Liver (tissue), 9 donors: ENCODE measurements around the gene MACROD1. TPM values are rescaled to one million over a fixed set of nuclear protein-coding genes. Genes with fewer than 3 reads are reported as not detected.

ENCODE experiments used
- DNase-seq: peaks from one replicate; pipeline ENCODE4 v3.0.0-alpha.2; 2017; ENCODE audit warnings: low spot score
- H3K27ac ChIP-seq, 2 donors: one replicate each; pipeline ENCODE4 v1.7.0; 2013; ENCODE audit warnings: inconsistent platforms in 2 of 2, low read length in 2 of 2, control low read depth in 1 of 2, low read depth in 1 of 2, mild to moderate bottlenecking in 1 of 2
- H3K27me3 ChIP-seq, 4 donors: one replicate each; pipeline versions ENCODE4 v1.6.1 to v1.7.0; 2013; ENCODE audit warnings: low read length in 3 of 4, inconsistent platforms in 1 of 4, mild to moderate bottlenecking in 1 of 4, moderate library complexity in 1 of 4; ENCODE audit not compliant: control insufficient read depth in 4 of 4, insufficient read depth in 4 of 4
- H3K36me3 ChIP-seq, 4 donors: one replicate each; pipeline versions ENCODE4 v1.6.1 to v1.7.0; 2013; ENCODE audit warnings: low read length in 3 of 4, mild to moderate bottlenecking in 3 of 4, low read depth in 1 of 4, moderate library complexity in 1 of 4; ENCODE audit not compliant: control insufficient read depth in 4 of 4, insufficient read depth in 3 of 4
- H3K4me1 ChIP-seq, 4 donors: one replicate each; pipeline versions ENCODE4 v1.6.1 to v1.7.0; 2013; ENCODE audit warnings: low read length in 3 of 4, mild to moderate bottlenecking in 3 of 4, moderate library complexity in 1 of 4; ENCODE audit not compliant: control insufficient read depth in 4 of 4, insufficient read depth in 4 of 4
- H3K4me3 ChIP-seq, 3 donors: one replicate each; pipeline versions ENCODE4 v1.6.1 to v1.7.0; 2013; ENCODE audit warnings: low read length in 3 of 3, control low read depth in 1 of 3, low read depth in 1 of 3, mild to moderate bottlenecking in 1 of 3
- H3K9ac ChIP-seq, 2 donors: one replicate each; pipeline ENCODE4 v1.7.0; 2013; ENCODE audit warnings: low read length in 2 of 2, mild to moderate bottlenecking in 2 of 2, moderate library complexity in 2 of 2, control low read depth in 1 of 2, low read depth in 1 of 2
- H3K9me3 ChIP-seq, 4 donors: one replicate each; pipeline versions ENCODE4 v1.6.1 to v1.7.0; 2013; ENCODE audit warnings: low read length in 3 of 4; ENCODE audit not compliant: control insufficient read depth in 4 of 4
- FOXA2 ChIP-seq: IDR thresholded peaks from 2 replicates; pipeline ENCODE4 v1.6.1; 2016; ENCODE audit warnings: antibody characterized with exemption
- GABPA ChIP-seq, 2 donors: IDR thresholded peaks in 1 of 2; conservative IDR thresholded peaks in 1 of 2; 2 replicates each; pipeline ENCODE4 v1.6.1; 2016; ENCODE audit warnings: antibody characterized with exemption in 2 of 2, mild to moderate bottlenecking in 1 of 2, moderate library complexity in 1 of 2
- HNF4A ChIP-seq, 2 donors: conservative IDR thresholded peaks; 2 replicates each; pipeline ENCODE4 v1.6.1; 2016; ENCODE audit warnings: antibody characterized with exemption in 2 of 2, mild to moderate bottlenecking in 2 of 2
- HNF4G ChIP-seq: IDR thresholded peaks from 2 replicates; pipeline ENCODE4 v1.6.1; 2016; ENCODE audit warnings: antibody characterized with exemption
- JUND ChIP-seq, 2 donors: IDR thresholded peaks; 2 replicates each; pipeline ENCODE4 v1.6.1; 2016; ENCODE audit warnings: antibody characterized with exemption in 2 of 2
- NR2F2 ChIP-seq: IDR thresholded peaks from 2 replicates; pipeline ENCODE4 v1.6.1; 2016; ENCODE audit warnings: antibody characterized with exemption
- RXRA ChIP-seq, 2 donors: IDR thresholded peaks; 2 replicates each; pipeline ENCODE4 v1.6.1; 2017 to 2018; ENCODE audit warnings: antibody characterized with exemption in 2 of 2, mild to moderate bottlenecking in 1 of 2
- SP1 ChIP-seq: IDR thresholded peaks from 2 replicates; pipeline ENCODE4 v1.6.1; 2018; ENCODE audit warnings: antibody characterized with exemption, mild to moderate bottlenecking
- TAF1 ChIP-seq: conservative IDR thresholded peaks from 2 replicates; pipeline ENCODE4 v1.6.1; 2016; ENCODE audit warnings: antibody characterized with exemption, mild to moderate bottlenecking
- YY1 ChIP-seq: IDR thresholded peaks from 2 replicates; pipeline ENCODE4 v1.6.1; 2016; ENCODE audit warnings: antibody characterized with exemption, mild to moderate bottlenecking
- WGBS: extraction: QIAGEN DNeasy Blood & Tissue Kit; methylation state at CpG from one replicate; pipeline ENCODE4 v1.1.7; 2013; 5-methylcytosine and 5-hydroxymethylcytosine counted together
- polyA plus RNA-seq, 2 donors: library from polyadenylated mRNA; stranded (reverse) in 1 of 2; unstranded in 1 of 2; fragments of 200-250 nt in 1 of 2; fragments of >200 nt in 1 of 2; fragmentation: Nextera tagmentation in 1 of 2; extraction: Ambion mirVana in 1 of 2; gene quantifications; one replicate each; pipeline versions ENCODE4 v1.2.1 to v1.2.3, GENCODE V29; 2013 to 2015
- total RNA-seq, 2 donors: library from RNA; depleted of rRNA; stranded (reverse); fragments of >200 nt; gene quantifications; one replicate each; pipeline ENCODE4 v1.2.3, GENCODE V29; 2014
- TF ChIP-seq, protein P1 (sequence below): fragments of 150-350 bp; IDR thresholded peaks from 2 replicates; pipeline ENCODE4 v1.5.1; 2017; ENCODE audit warnings: improper control_type of control experiment, low read depth, low read length; ENCODE audit not compliant: missing input control
- TF ChIP-seq, protein P2 (sequence below): IDR thresholded peaks from 2 replicates; pipeline ENCODE4 v1.6.1; 2016; ENCODE audit warnings: antibody characterized with exemption, mild to moderate bottlenecking
- TF ChIP-seq, protein P3 (sequence below): IDR thresholded peaks from 2 replicates; pipeline ENCODE4 v1.6.1; 2016; ENCODE audit warnings: antibody characterized with exemption
- TF ChIP-seq, protein P4 (sequence below): IDR thresholded peaks from 2 replicates; pipeline ENCODE4 v1.6.1; 2016; ENCODE audit warnings: antibody characterized with exemption
- TF ChIP-seq, protein P5 (sequence below): IDR thresholded peaks from 2 replicates; pipeline ENCODE4 v1.6.1; 2016; ENCODE audit warnings: antibody characterized with exemption
- donor health status: healthy.
- donor health status: healthy.
- donor health status: healthy.
- donor health status: healthy.
- donor health status: healthy.

The MACROD1 gene
- total and polyA plus RNA-seq, 4 donors: 8.9 to 25.9 (median 13.1) TPM

DNA sequence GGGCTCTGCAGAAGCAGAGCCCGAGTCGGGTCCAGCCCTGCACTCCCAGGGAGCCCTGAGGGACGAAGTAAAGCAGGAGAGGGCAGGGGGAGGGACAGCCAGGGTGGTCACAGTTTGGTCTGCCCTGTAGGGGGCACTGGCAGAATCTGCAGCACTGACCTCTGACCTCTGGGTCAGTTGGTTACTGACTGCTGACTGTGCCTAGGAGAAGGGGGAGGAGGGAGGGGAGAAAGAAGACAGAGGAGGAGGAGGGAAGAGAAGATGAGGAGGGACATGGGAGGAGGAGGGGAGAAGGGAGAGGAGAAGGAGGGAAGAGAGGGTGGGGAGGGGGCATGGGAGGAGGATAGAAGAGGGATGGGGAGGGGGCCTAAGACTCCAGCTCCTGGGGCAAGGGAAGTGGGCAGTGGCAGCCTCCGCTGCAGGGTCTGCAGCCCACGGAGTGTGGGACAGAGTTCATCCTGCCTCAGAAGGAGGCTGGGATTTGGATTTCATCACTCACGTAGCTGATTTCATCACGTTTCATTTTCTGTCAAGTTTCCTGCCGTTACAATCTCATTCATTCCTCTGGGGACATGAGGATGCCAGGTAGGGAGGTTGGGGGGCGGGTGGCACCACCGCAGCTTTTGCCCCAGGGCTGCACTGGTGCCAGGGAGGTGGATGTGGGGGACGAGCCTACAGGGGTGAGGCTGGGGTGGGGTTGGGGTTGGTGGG is 75.0 kb downstream of the MACROD1 start:
- WGBS: 51% methylated on average over 11 of the region's 11 CpGs
- TF ChIP-seq SP1 (no peak), NR2F2 (no peak), GABPA (IDR thresholded peaks at IDR 0.05 in 1 of 2, conservative IDR thresholded peaks at IDR 0.05 in 1 of 2) (no peak), RXRA (IDR thresholded peaks at IDR 0.05) (no peak), FOXA2 (no peak), YY1 (no peak), HNF4G (no peak), JUND (IDR thresholded peaks at IDR 0.05) (no peak)
- TF ChIP-seq, protein P1, sequence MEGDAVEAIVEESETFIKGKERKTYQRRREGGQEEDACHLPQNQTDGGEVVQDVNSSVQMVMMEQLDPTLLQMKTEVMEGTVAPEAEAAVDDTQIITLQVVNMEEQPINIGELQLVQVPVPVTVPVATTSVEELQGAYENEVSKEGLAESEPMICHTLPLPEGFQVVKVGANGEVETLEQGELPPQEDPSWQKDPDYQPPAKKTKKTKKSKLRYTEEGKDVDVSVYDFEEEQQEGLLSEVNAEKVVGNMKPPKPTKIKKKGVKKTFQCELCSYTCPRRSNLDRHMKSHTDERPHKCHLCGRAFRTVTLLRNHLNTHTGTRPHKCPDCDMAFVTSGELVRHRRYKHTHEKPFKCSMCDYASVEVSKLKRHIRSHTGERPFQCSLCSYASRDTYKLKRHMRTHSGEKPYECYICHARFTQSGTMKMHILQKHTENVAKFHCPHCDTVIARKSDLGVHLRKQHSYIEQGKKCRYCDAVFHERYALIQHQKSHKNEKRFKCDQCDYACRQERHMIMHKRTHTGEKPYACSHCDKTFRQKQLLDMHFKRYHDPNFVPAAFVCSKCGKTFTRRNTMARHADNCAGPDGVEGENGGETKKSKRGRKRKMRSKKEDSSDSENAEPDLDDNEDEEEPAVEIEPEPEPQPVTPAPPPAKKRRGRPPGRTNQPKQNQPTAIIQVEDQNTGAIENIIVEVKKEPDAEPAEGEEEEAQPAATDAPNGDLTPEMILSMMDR: no peak
- Histone ChIP-seq H3K4me1 (peaks cover 6 to 40% (median 26%) of the 10 kb centered on the region in 4 donors), H3K4me3 (no peak overlapping the region), H3K27me3 (no peaks in the 10 kb centered on the region), H3K27ac (no peak overlapping the region), H3K36me3 (no peaks in the 10 kb centered on the region), H3K9ac (no peak overlapping the region), H3K9me3 (no peaks in the 10 kb centered on the region)
- DNase-seq: no peak

DNA sequence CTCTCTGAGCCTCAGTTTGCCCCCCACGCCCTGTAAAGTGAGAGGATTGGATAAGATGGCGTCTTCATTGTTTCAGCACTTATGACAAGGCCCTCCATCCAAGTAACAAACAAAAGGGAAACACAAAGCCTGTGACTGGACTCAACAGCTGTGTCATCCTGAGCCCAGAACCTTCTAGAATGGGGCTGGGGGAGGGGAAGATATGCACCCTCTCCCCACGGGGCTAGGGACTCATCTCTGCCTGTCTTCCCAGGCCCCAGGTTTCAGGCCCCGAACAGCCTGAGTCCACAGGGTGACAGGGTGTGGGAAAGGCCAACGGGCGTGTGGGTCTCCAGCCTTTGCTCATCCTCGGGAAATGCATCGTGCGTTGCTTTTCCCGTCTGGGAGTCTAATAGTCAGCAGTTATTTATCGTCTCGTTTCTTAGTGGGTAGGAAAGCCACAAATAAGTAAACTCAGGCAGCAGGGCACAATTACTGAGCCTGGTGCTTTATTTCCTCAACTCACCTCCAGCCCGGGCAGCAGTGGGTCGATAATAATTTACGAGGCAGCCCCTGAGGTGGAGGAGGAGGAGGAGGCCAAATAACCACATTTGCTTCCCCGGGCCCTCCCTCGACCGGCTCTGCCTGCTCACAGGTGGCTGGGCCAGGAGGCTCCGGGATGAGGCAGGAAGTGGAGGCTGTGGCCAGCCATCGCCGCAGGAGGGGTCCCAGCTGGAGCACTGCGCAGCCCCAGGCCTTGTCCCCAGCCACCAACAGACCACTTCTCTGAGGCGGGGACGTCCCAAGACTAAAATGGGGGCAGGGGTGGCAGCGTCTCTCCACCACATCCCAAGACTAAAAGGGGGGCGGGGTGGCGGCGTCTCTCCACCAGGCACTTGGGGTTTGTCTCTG is 75.8 kb downstream of the MACROD1 start:
- Histone ChIP-seq H3K9ac (no peak overlapping the region), H3K4me3 (no peak overlapping the region), H3K27ac (no peak overlapping the region), H3K4me1 (peaks cover 11 to 45% (median 27%) of the 10 kb centered on the region in 4 donors), H3K9me3 (no peaks in the 10 kb centered on the region), H3K27me3 (no peaks in the 10 kb centered on the region), H3K36me3 (no peaks in the 10 kb centered on the region)
- TF ChIP-seq HNF4A (conservative IDR thresholded peaks at IDR 0.05): no peak
- TF ChIP-seq, protein P1: no peak
- TF ChIP-seq GABPA (IDR thresholded peaks at IDR 0.05 in 1 of 2, conservative IDR thresholded peaks at IDR 0.05 in 1 of 2): no peak
- TF ChIP-seq, protein P2, sequence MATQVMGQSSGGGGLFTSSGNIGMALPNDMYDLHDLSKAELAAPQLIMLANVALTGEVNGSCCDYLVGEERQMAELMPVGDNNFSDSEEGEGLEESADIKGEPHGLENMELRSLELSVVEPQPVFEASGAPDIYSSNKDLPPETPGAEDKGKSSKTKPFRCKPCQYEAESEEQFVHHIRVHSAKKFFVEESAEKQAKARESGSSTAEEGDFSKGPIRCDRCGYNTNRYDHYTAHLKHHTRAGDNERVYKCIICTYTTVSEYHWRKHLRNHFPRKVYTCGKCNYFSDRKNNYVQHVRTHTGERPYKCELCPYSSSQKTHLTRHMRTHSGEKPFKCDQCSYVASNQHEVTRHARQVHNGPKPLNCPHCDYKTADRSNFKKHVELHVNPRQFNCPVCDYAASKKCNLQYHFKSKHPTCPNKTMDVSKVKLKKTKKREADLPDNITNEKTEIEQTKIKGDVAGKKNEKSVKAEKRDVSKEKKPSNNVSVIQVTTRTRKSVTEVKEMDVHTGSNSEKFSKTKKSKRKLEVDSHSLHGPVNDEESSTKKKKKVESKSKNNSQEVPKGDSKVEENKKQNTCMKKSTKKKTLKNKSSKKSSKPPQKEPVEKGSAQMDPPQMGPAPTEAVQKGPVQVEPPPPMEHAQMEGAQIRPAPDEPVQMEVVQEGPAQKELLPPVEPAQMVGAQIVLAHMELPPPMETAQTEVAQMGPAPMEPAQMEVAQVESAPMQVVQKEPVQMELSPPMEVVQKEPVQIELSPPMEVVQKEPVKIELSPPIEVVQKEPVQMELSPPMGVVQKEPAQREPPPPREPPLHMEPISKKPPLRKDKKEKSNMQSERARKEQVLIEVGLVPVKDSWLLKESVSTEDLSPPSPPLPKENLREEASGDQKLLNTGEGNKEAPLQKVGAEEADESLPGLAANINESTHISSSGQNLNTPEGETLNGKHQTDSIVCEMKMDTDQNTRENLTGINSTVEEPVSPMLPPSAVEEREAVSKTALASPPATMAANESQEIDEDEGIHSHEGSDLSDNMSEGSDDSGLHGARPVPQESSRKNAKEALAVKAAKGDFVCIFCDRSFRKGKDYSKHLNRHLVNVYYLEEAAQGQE: no peak
- TF ChIP-seq NR2F2: no peak
- TF ChIP-seq, protein P3, sequence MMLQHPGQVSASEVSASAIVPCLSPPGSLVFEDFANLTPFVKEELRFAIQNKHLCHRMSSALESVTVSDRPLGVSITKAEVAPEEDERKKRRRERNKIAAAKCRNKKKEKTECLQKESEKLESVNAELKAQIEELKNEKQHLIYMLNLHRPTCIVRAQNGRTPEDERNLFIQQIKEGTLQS: no peak
- no peak for TF ChIP-seq HNF4G
- no peak for TF ChIP-seq YY1
- TF ChIP-seq, protein P4, sequence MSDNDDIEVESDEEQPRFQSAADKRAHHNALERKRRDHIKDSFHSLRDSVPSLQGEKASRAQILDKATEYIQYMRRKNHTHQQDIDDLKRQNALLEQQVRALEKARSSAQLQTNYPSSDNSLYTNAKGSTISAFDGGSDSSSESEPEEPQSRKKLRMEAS: no peak
- TF ChIP-seq RXRA (IDR thresholded peaks at IDR 0.05): no peak
- TF ChIP-seq, protein P5, sequence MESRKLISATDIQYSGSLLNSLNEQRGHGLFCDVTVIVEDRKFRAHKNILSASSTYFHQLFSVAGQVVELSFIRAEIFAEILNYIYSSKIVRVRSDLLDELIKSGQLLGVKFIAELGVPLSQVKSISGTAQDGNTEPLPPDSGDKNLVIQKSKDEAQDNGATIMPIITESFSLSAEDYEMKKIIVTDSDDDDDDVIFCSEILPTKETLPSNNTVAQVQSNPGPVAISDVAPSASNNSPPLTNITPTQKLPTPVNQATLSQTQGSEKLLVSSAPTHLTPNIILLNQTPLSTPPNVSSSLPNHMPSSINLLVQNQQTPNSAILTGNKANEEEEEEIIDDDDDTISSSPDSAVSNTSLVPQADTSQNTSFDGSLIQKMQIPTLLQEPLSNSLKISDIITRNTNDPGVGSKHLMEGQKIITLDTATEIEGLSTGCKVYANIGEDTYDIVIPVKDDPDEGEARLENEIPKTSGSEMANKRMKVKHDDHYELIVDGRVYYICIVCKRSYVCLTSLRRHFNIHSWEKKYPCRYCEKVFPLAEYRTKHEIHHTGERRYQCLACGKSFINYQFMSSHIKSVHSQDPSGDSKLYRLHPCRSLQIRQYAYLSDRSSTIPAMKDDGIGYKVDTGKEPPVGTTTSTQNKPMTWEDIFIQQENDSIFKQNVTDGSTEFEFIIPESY: no peak
- no peak for TF ChIP-seq TAF1
- TF ChIP-seq SP1: no peak
- DNase-seq: no peak
- WGBS: 83% methylated on average over 28 of the region's 28 CpGs
